HCT116 (cell line): Measurements from ENCODE around the gene TMC3. TPM values are rescaled to one million over a fixed set of nuclear protein-coding genes. Genes with fewer than 3 reads are reported as not detected.

Experiments
- ATAC-seq: fragments of 200-7000 bp; cut with Tn5 transposase; 2 replicates; pipeline ENCODE4 v1.9.1; 2020; ENCODE audit warnings: mild to moderate bottlenecking, moderate library complexity
- BruUV-seq: library from RNA; stranded (reverse); fragments of 400-500 nt; replicated peaks from 2 replicates; lab custom pipeline; 2021; lab: Mats Ljungman, UMichigan
- CTCF ChIA-PET: fragments of 300-600 bp; sonication (Branson Sonifier 250); formaldehyde crosslinking; loops from one replicate; lab custom pipeline; 2021; ENCODE audit warnings: antibody characterized with exemption; lab: Charles Lee
- POLR2A ChIA-PET: fragments of 300-600, 350-600 bp; sonication (Branson Sonifier 250); formaldehyde crosslinking; loops from one replicate; lab custom pipeline; 2021; ENCODE audit warnings: antibody characterized with exemption; lab: Charles Lee
- RAD21 ChIA-PET, 2 experiments: fragments of 300-600 bp; sonication (Branson Sonifier 250); formaldehyde crosslinking; loops; one replicate each; lab custom pipeline; 2023; ENCODE audit warnings: low total read pairs in 2 of 2; ENCODE audit not compliant: uncharacterized antibody in 2 of 2, unreplicated experiment in 2 of 2, low non-redundant PET in 1 of 2; lab: Charles Lee
- DNase-seq: peaks from one replicate; pipeline ENCODE4 v3.0.0-alpha.2; 2010; ENCODE audit warnings: low read depth, low spot score
- H2AFZ ChIP-seq: fragments of 200-600 bp; shearing (Covaris generic), sonication (generic); 2 replicates; pipeline ENCODE4 v1.6.1; 2017; ENCODE audit warnings: low read depth, mixed run types, mixed read lengths, antibody characterized with exemption, low read length; ENCODE audit not compliant: poor library complexity, severe bottlenecking
- H3K27ac ChIP-seq: 2 replicates; pipeline ENCODE4 v1.5.1; 2012; ENCODE audit warnings: low read depth, low read length
- H3K27me3 ChIP-seq: fragments of 200-600 bp; sonication (generic); 2 replicates; pipeline ENCODE4 v1.6.1; 2016; ENCODE audit warnings: mixed run types, low read length, mixed read lengths; ENCODE audit not compliant: insufficient read depth
- H3K36me3 ChIP-seq, 2 experiments: fragments of 200-500 bp in 1 of 2; fragments of 200-600 bp in 1 of 2; sonication (Bioruptor generic) in 1 of 2; sonication (generic) in 1 of 2; 2 replicates each; pipeline versions ENCODE4 v1.5.1 to v1.6.1; 2014 to 2016; ENCODE audit warnings: low read length in 2 of 2, inconsistent platforms in 1 of 2, mixed read lengths in 1 of 2, mixed run types in 1 of 2; ENCODE audit not compliant: insufficient read depth in 2 of 2, control insufficient read depth in 1 of 2
- H3K4me1 ChIP-seq, 2 experiments: fragments of 200-600 bp in 1 of 2; sonication (generic) in 1 of 2; 2 replicates each; pipeline versions ENCODE4 v1.5.1 to v1.6.1; 2012 to 2017; ENCODE audit warnings: low read length in 2 of 2, inconsistent platforms in 1 of 2, mild to moderate bottlenecking in 1 of 2, mixed read lengths in 1 of 2, mixed run types in 1 of 2, moderate library complexity in 1 of 2; ENCODE audit not compliant: insufficient read depth in 2 of 2, control insufficient read depth in 1 of 2
- H3K4me2 ChIP-seq: fragments of 200-600 bp; sonication (generic); 2 replicates; pipeline ENCODE4 v1.6.1; 2017; ENCODE audit warnings: mixed run types, low read length, mixed read lengths
- H3K4me3 ChIP-seq, 2 experiments: fragments of 200-600 bp in 1 of 2; sonication (generic) in 1 of 2; replicated peaks in 1 of 2; 2 replicates each; pipeline ENCODE4 v1.5.1; 2011 to 2016; ENCODE audit warnings: low read length in 2 of 2, control low read depth in 1 of 2, low read depth in 1 of 2, mild to moderate bottlenecking in 1 of 2, mixed read lengths in 1 of 2, mixed run types in 1 of 2
- H3K79me2 ChIP-seq: fragments of 200-600 bp; sonication (generic); 2 replicates; pipeline ENCODE4 v1.6.1; 2017; ENCODE audit warnings: mild to moderate bottlenecking, mixed run types, low read length, moderate library complexity, mixed read lengths; ENCODE audit not compliant: insufficient read depth
- H3K9ac ChIP-seq: fragments of 200-600 bp; sonication (generic); 2 replicates; pipeline ENCODE4 v1.6.1; 2016; ENCODE audit warnings: low read length, mixed read lengths
- H3K9me2 ChIP-seq: fragments of 200-600 bp; sonication (generic), shearing (Covaris generic); 2 replicates; pipeline ENCODE4 v1.6.1; 2017; ENCODE audit warnings: mixed run types, mild to moderate bottlenecking, moderate library complexity; ENCODE audit not compliant: insufficient read depth
- H3K9me3 ChIP-seq, 2 experiments: fragments of 200-500 bp in 1 of 2; fragments of 200-600 bp in 1 of 2; sonication (Bioruptor generic) in 1 of 2; sonication (generic) in 1 of 2; 2 replicates each; pipeline ENCODE4 v1.6.1; 2014 to 2017; ENCODE audit warnings: low read length in 2 of 2, mixed read lengths in 2 of 2, inconsistent platforms in 1 of 2, low read depth in 1 of 2, mild to moderate bottlenecking in 1 of 2, mixed run types in 1 of 2, moderate library complexity in 1 of 2; ENCODE audit not compliant: control insufficient read depth in 1 of 2, insufficient read depth in 1 of 2
- H4K20me1 ChIP-seq: fragments of 200-600 bp; sonication (generic), shearing (Covaris generic); 2 replicates; pipeline ENCODE4 v1.6.1; 2017; ENCODE audit warnings: mixed run types, mild to moderate bottlenecking, moderate library complexity; ENCODE audit not compliant: insufficient read depth
- ATF3 ChIP-seq: IDR thresholded peaks from 2 replicates; pipeline ENCODE4 v1.6.1; 2012
- CBX3 ChIP-seq: IDR thresholded peaks from 2 replicates; pipeline ENCODE4 v1.6.1; 2012; ENCODE audit warnings: low read depth
- CEBPB ChIP-seq: IDR thresholded peaks from 2 replicates; pipeline ENCODE4 v1.6.1; 2012; ENCODE audit warnings: low read depth
- EGR1 ChIP-seq: IDR thresholded peaks from 2 replicates; pipeline ENCODE4 v1.6.1; 2012; ENCODE audit warnings: low read depth
- ELF1 ChIP-seq: IDR thresholded peaks from 2 replicates; pipeline ENCODE4 v1.6.1; 2012; ENCODE audit warnings: low read depth, borderline replicate concordance
- EZH2phosphoT487 ChIP-seq: fragments of 200-600 bp; IDR thresholded peaks from 2 replicates; pipeline ENCODE4 v1.6.1; 2018; ENCODE audit warnings: antibody characterized with exemption, borderline replicate concordance
- FOSL1 ChIP-seq: IDR thresholded peaks from 2 replicates; pipeline ENCODE4 v1.6.1; 2012; ENCODE audit warnings: low read depth
- POLR2A ChIP-seq: IDR thresholded peaks from 2 replicates; pipeline ENCODE4 v1.7.0; 2011; ENCODE audit warnings: borderline replicate concordance; ENCODE audit not compliant: insufficient read depth, insufficient read length; ENCODE audit errors: extremely low read depth
- REST ChIP-seq: IDR thresholded peaks from 2 replicates; pipeline ENCODE4 v1.6.1; 2012; ENCODE audit warnings: low read depth
- SP1 ChIP-seq: IDR thresholded peaks from 2 replicates; pipeline ENCODE4 v1.6.1; 2012; ENCODE audit warnings: low read depth
- SRF ChIP-seq: IDR thresholded peaks from 2 replicates; pipeline ENCODE4 v1.6.1; 2012; ENCODE audit warnings: low read depth
- TCF7L2 ChIP-seq: IDR thresholded peaks from 2 replicates; pipeline ENCODE4 v1.7.0; 2011; ENCODE audit warnings: borderline replicate concordance, inconsistent platforms; ENCODE audit not compliant: insufficient read depth, insufficient read length; ENCODE audit errors: extremely low read depth
- ZBTB33 ChIP-seq: IDR thresholded peaks from 2 replicates; pipeline ENCODE4 v1.6.1; 2011; ENCODE audit warnings: mild to moderate bottlenecking, low read length, moderate library complexity; ENCODE audit not compliant: insufficient replicate concordance; ENCODE audit errors: extremely low read depth
- ZFX ChIP-seq: fragments of 450-650 bp; IDR thresholded peaks from 2 replicates; pipeline ENCODE4 v1.6.1; 2017
- ZNF274 ChIP-seq: fragments of 200-500 bp; sonication (Bioruptor generic); IDR thresholded peaks from 2 replicates; pipeline ENCODE4 v1.6.1; 2014; ENCODE audit warnings: mild to moderate bottlenecking, low read depth, low read length, inconsistent platforms
- intact Hi-C: fragments of 100-400 bp; cut with micrococcal nuclease; formaldehyde crosslinking; loops from 2 replicates; pipeline ENCODE4 v1.10.0; 2022
- total RNA-seq: library from RNA; stranded (reverse); gene quantifications from one replicate; pipeline ENCODE4 v1.2.1, GENCODE V29; 2021; ENCODE audit not compliant: unreplicated experiment

The TMC3 gene
- total RNA-seq, 1 experiment from 2014 or later: not detected

- ChIA-PET RAD21 (no interaction called here), POLR2A (no interaction called here), CTCF (no interaction called here)
- Histone ChIP-seq H3K9me3 (no peaks in the 10 kb centered on the region), H3K79me2 (no peaks in the 10 kb centered on the region), H3K4me1 (0 out of 4 replicates have a peak, but pooled peaks cover 0 to under 1% of the 10 kb centered on the region in 2 experiments), H3K4me3 (no peak overlapping the region), H3K9ac (no peak overlapping the region), H2AFZ (no peak overlapping the region), H3K27me3 (no peaks in the 10 kb centered on the region), H3K27ac (no peak overlapping the region), H3K9me2 (no peaks in the 10 kb centered on the region), H4K20me1 (no peaks in the 10 kb centered on the region), H3K36me3 (no peaks in the 10 kb centered on the region), H3K4me2 (no peak overlapping the region)
- BruUV-seq: no TSS peak
- TF ChIP-seq SP1 (no peak), ELF1 (no peak), SRF (no peak), FOSL1 (no peak), ZNF274 (no peak), POLR2A (no peak), TCF7L2 (no peak), EGR1 (no peak), EZH2phosphoT487 (no peak), CEBPB (no peak), ZBTB33 (no peak), CBX3 (no peak), ZFX (no peak), REST (no peak), ATF3 (no peak)
- DNase-seq: no peak
- intact Hi-C loops: no loop called here
- no peak for ATAC-seq
These were observed 70.5 kb downstream of the TMC3 start for GRCh38 chr15:81303244-81304225.
